ENCODE measurements around the gene FNDC3B.

Gene FNDC3B

GRCh38 chr3:172213904-172214303 is 174.5 kb downstream of the FNDC3B start:
- Histone ChIP-seq H3K4me3 (ENCODE audit: low read length) (no peak overlapping the region), H3K79me2 (ENCODE audit: low read length) (no peaks in the 10 kb centered on the region), H3K27ac (ENCODE audit: low read length) (no peak overlapping the region), H3K27me3 (ENCODE audit: low read depth, low read length) (no peaks in the 10 kb centered on the region), H4K20me1 (ENCODE audit: insufficient read depth, low read length) (no peaks in the 10 kb centered on the region), H3K9me3 (ENCODE audit: insufficient read depth, low read length) (no peaks in the 10 kb centered on the region), H2AFZ (ENCODE audit: low read depth, low read length) (no peak overlapping the region), H3K4me2 (ENCODE audit: low read length) (no peak overlapping the region), H3K4me1 (ENCODE audit: low read length) (no peaks in the 10 kb centered on the region), H3K36me3 (replicated peaks; ENCODE audit: low read depth, low read length) (no peaks in the 10 kb centered on the region), H3K9ac (ENCODE audit: low read length) (no peak overlapping the region)
- no peak for TF ChIP-seq CTCF (IDR thresholded peaks at IDR 0.05; ENCODE audit: low read depth, low read length)
- no peak for TF ChIP-seq EZH2phosphoT487 (IDR thresholded peaks at IDR 0.05; ENCODE audit: low read depth)

- Histone ChIP-seq H3K27me3 (ENCODE audit: low read depth, low read length) (no peaks in the 10 kb centered on the region), H3K9ac (ENCODE audit: low read length) (no peak overlapping the region), H2AFZ (ENCODE audit: low read depth, low read length) (no peak overlapping the region), H3K4me1 (ENCODE audit: low read length) (no peaks in the 10 kb centered on the region), H4K20me1 (ENCODE audit: insufficient read depth, low read length) (no peaks in the 10 kb centered on the region), H3K4me3 (ENCODE audit: low read length) (no peak overlapping the region), H3K4me2 (ENCODE audit: low read length) (no peak overlapping the region), H3K79me2 (ENCODE audit: low read length) (no peaks in the 10 kb centered on the region), H3K36me3 (replicated peaks; ENCODE audit: low read depth, low read length) (no peaks in the 10 kb centered on the region), H3K9me3 (ENCODE audit: insufficient read depth, low read length) (no peaks in the 10 kb centered on the region), H3K27ac (ENCODE audit: low read length) (no peak overlapping the region)
- no peak for TF ChIP-seq EZH2phosphoT487 (IDR thresholded peaks at IDR 0.05; ENCODE audit: low read depth)
- TF ChIP-seq CTCF (IDR thresholded peaks at IDR 0.05; ENCODE audit: low read depth, low read length): no peak
These were observed 176.9 kb downstream of the FNDC3B start for GRCh38 chr3:172216267-172216666.

- TF ChIP-seq CTCF (IDR thresholded peaks at IDR 0.05; ENCODE audit: low read depth, low read length) (no peak), EZH2phosphoT487 (IDR thresholded peaks at IDR 0.05; ENCODE audit: low read depth) (no peak)
- Histone ChIP-seq H3K9ac (ENCODE audit: low read length) (no peak overlapping the region), H3K36me3 (replicated peaks; ENCODE audit: low read depth, low read length) (no peaks in the 10 kb centered on the region), H3K9me3 (ENCODE audit: insufficient read depth, low read length) (no peaks in the 10 kb centered on the region), H3K4me3 (ENCODE audit: low read length) (no peak overlapping the region), H4K20me1 (ENCODE audit: insufficient read depth, low read length) (no peaks in the 10 kb centered on the region), H3K4me1 (ENCODE audit: low read length) (no peaks in the 10 kb centered on the region), H3K27me3 (ENCODE audit: low read depth, low read length) (no peaks in the 10 kb centered on the region), H3K4me2 (ENCODE audit: low read length) (no peak overlapping the region), H2AFZ (ENCODE audit: low read depth, low read length) (no peak overlapping the region), H3K27ac (ENCODE audit: low read length) (no peak overlapping the region), H3K79me2 (ENCODE audit: low read length) (no peaks in the 10 kb centered on the region)
These were observed 177.5 kb downstream of the FNDC3B start for GRCh38 chr3:172216911-172217310.

GRCh38 chr3:172217877-172218276 is 178.5 kb downstream of the FNDC3B start:
- Histone ChIP-seq H2AFZ (ENCODE audit: low read depth, low read length) (no peak overlapping the region), H3K4me2 (ENCODE audit: low read length) (no peak overlapping the region), H3K4me1 (ENCODE audit: low read length) (no peaks in the 10 kb centered on the region), H3K4me3 (ENCODE audit: low read length) (no peak overlapping the region), H3K9me3 (ENCODE audit: insufficient read depth, low read length) (no peaks in the 10 kb centered on the region), H4K20me1 (ENCODE audit: insufficient read depth, low read length) (no peaks in the 10 kb centered on the region), H3K27ac (ENCODE audit: low read length) (no peak overlapping the region), H3K36me3 (replicated peaks; ENCODE audit: low read depth, low read length) (no peaks in the 10 kb centered on the region), H3K79me2 (ENCODE audit: low read length) (no peaks in the 10 kb centered on the region), H3K27me3 (ENCODE audit: low read depth, low read length) (no peaks in the 10 kb centered on the region), H3K9ac (ENCODE audit: low read length) (no peak overlapping the region)
- TF ChIP-seq EZH2phosphoT487 (IDR thresholded peaks at IDR 0.05; ENCODE audit: low read depth): no peak
- no peak for TF ChIP-seq CTCF (IDR thresholded peaks at IDR 0.05; ENCODE audit: low read depth, low read length)

All from OCI-LY3 (cell line).